H1 (cell line): Measurements from ENCODE around the gene CCDC174. TPM values are rescaled to one million over a fixed set of nuclear protein-coding genes. Genes with fewer than 3 reads are reported as not detected.

ENCODE experiments used
- CTCF ChIA-PET: fragments of 300-600 bp; sonication (Branson Sonifier 250); formaldehyde crosslinking; loops from one replicate; lab custom pipeline; 2021; ENCODE audit not compliant: partially characterized antibody; lab: Charles Lee
- POLR2A ChIA-PET: fragments of 300-600 bp; sonication (Branson Sonifier 250); formaldehyde crosslinking; loops from one replicate; lab custom pipeline; 2021; ENCODE audit warnings: inconsistent platforms; ENCODE audit not compliant: partially characterized antibody; lab: Charles Lee
- DNase-seq, 2 experiments: peaks; one replicate each; pipeline versions ENCODE4 v3.0.0 to v3.0.0-alpha.2; 2010 to 2022; ENCODE audit warnings: low spot score in 2 of 2, low read depth in 1 of 2, mixed read lengths in 1 of 2
- FAIRE-seq: peaks from 2 replicates; lab custom pipeline; 2011; peaks lifted over from hg19 to GRCh38; lab: Jason Lieb, UNC
- H2AFZ ChIP-seq: 2 replicates; pipeline ENCODE4 v1.8.1; 2012; ENCODE audit warnings: low read length, inconsistent platforms
- H2AK5ac ChIP-seq: 2 replicates; pipeline ENCODE4 v1.6.1; 2013; ENCODE audit warnings: low read depth, low read length
- H2BK120ac ChIP-seq: replicated peaks from 2 replicates; pipeline ENCODE3; 2013; ENCODE audit warnings: low read depth, low read length, inconsistent platforms
- H2BK12ac ChIP-seq: 2 replicates; pipeline ENCODE4 v1.6.1; 2013; ENCODE audit warnings: low read depth, low read length
- H2BK15ac ChIP-seq: 2 replicates; pipeline ENCODE4 v1.6.1; 2013; ENCODE audit warnings: low read length
- H2BK20ac ChIP-seq: 2 replicates; pipeline ENCODE4 v1.6.1; 2013; ENCODE audit warnings: low read length
- H2BK5ac ChIP-seq: 2 replicates; pipeline ENCODE4 v1.6.1; 2013; ENCODE audit warnings: low read depth, low read length
- H3K14ac ChIP-seq: 2 replicates; pipeline ENCODE4 v1.6.1; 2013; ENCODE audit warnings: inconsistent platforms; ENCODE audit not compliant: insufficient read length
- H3K18ac ChIP-seq: 2 replicates; pipeline ENCODE4 v1.6.1; 2013; ENCODE audit warnings: low read length; ENCODE audit errors: extremely low read depth
- H3K23ac ChIP-seq: 2 replicates; pipeline ENCODE4 v1.6.1; 2013; ENCODE audit warnings: inconsistent platforms; ENCODE audit not compliant: insufficient read length
- H3K23me2 ChIP-seq: 2 replicates; pipeline ENCODE4 v1.6.1; 2013; ENCODE audit warnings: low read depth, low read length
- H3K27ac ChIP-seq: 2 replicates; pipeline ENCODE4 v1.6.1; 2011; ENCODE audit warnings: low read depth, low read length, inconsistent platforms
- H3K27me3 ChIP-seq, 4 experiments: replicated peaks in 1 of 4; 1 replicate in 1 of 4; 2 replicates in 3 of 4; pipeline versions ENCODE4 v1.6.1 to v1.8.1; 2011 to 2013; ENCODE audit warnings: low read length in 3 of 4, mild to moderate bottlenecking in 3 of 4, inconsistent platforms in 2 of 4, mixed read lengths in 2 of 4, moderate library complexity in 1 of 4; ENCODE audit not compliant: control insufficient read depth in 3 of 4, insufficient read depth in 3 of 4; ENCODE audit errors: extremely low read depth in 1 of 4
- H3K36me3 ChIP-seq, 4 experiments: 2 replicates each; pipeline versions ENCODE4 v1.6.1 to v1.8.1; 2011 to 2013; ENCODE audit warnings: mild to moderate bottlenecking in 4 of 4, low read length in 3 of 4, moderate library complexity in 2 of 4, control low read depth in 1 of 4, inconsistent platforms in 1 of 4; ENCODE audit not compliant: insufficient read depth in 4 of 4, control insufficient read depth in 2 of 4
- H3K4ac ChIP-seq: replicated peaks from 2 replicates; pipeline ENCODE3; 2013; ENCODE audit warnings: low read length, low read depth, mixed read lengths, inconsistent platforms; ENCODE audit not compliant: insufficient read length
- H3K4me1 ChIP-seq, 4 experiments: replicated peaks in 1 of 4; 1 replicate in 1 of 4; 2 replicates in 3 of 4; pipeline versions ENCODE4 v1.6.1 to v1.8.1; 2011 to 2013; ENCODE audit warnings: low read length in 3 of 4, inconsistent platforms in 2 of 4, mixed read lengths in 1 of 4; ENCODE audit not compliant: insufficient read depth in 4 of 4, control insufficient read depth in 3 of 4
- H3K4me2 ChIP-seq, 2 experiments: 2 replicates each; pipeline versions ENCODE4 v1.6.1 to v1.8.1; 2011 to 2013; ENCODE audit warnings: low read depth in 2 of 2, low read length in 2 of 2, control low read depth in 1 of 2, inconsistent platforms in 1 of 2, mild to moderate bottlenecking in 1 of 2; ENCODE audit not compliant: insufficient read depth in 1 of 2
- H3K4me3 ChIP-seq, 4 experiments: fragments of 200-600, 300-600 bp in 1 of 4; sonication (generic), shearing (Covaris generic), sonication (Bioruptor Twin) in 1 of 4; 2 replicates each; pipeline versions ENCODE4 v1.5.1 to v1.8.1; 2011 to 2016; ENCODE audit warnings: low read length in 4 of 4, low read depth in 3 of 4, control low read depth in 2 of 4, inconsistent platforms in 2 of 4, mild to moderate bottlenecking in 2 of 4, mixed read lengths in 1 of 4, moderate library complexity in 1 of 4; ENCODE audit not compliant: insufficient read depth in 2 of 4; ENCODE audit errors: extremely low read depth in 1 of 4
- H3K56ac ChIP-seq: replicated peaks from 2 replicates; pipeline ENCODE3; 2013; ENCODE audit warnings: low read depth, mild to moderate bottlenecking, mixed read lengths, low read length, inconsistent platforms; ENCODE audit not compliant: insufficient read length
- H3K79me1 ChIP-seq: 2 replicates; pipeline ENCODE4 v1.6.1; 2013; ENCODE audit warnings: low read depth, low read length, control low read depth
- H3K79me2 ChIP-seq, 2 experiments: 2 replicates each; pipeline versions ENCODE4 v1.6.1 to v1.8.1; 2012 to 2013; ENCODE audit warnings: low read length in 2 of 2, mild to moderate bottlenecking in 2 of 2, inconsistent platforms in 1 of 2; ENCODE audit not compliant: insufficient read depth in 2 of 2, control insufficient read depth in 1 of 2
- H3K9ac ChIP-seq, 4 experiments: replicated peaks in 1 of 4; 1 replicate in 1 of 4; 2 replicates in 3 of 4; pipeline versions ENCODE4 v1.6.1 to v1.8.1; 2011 to 2013; ENCODE audit warnings: low read depth in 3 of 4, low read length in 3 of 4, control low read depth in 2 of 4, mild to moderate bottlenecking in 2 of 4, moderate library complexity in 2 of 4, inconsistent platforms in 1 of 4; ENCODE audit errors: extremely low read depth in 1 of 4
- H3K9me3 ChIP-seq, 2 experiments: 2 replicates each; pipeline versions ENCODE4 v1.6.1 to v1.8.1; 2012 to 2013; ENCODE audit warnings: mild to moderate bottlenecking in 2 of 2, moderate library complexity in 2 of 2, control low read depth in 1 of 2, inconsistent platforms in 1 of 2, low read depth in 1 of 2, low read length in 1 of 2, mixed read lengths in 1 of 2; ENCODE audit not compliant: insufficient read depth in 2 of 2
- H4K20me1 ChIP-seq, 2 experiments: replicated peaks in 1 of 2; 2 replicates each; pipeline versions ENCODE3 to v1.8.1; 2011 to 2013; ENCODE audit warnings: inconsistent platforms in 2 of 2, low read length in 2 of 2, mild to moderate bottlenecking in 1 of 2; ENCODE audit not compliant: insufficient read depth in 2 of 2, control insufficient read depth in 1 of 2
- H4K5ac ChIP-seq: 2 replicates; pipeline ENCODE4 v1.6.1; 2013; ENCODE audit warnings: low read length, low read depth, mixed read lengths, inconsistent platforms; ENCODE audit not compliant: insufficient read length
- H4K8ac ChIP-seq: 2 replicates; pipeline ENCODE4 v1.8.0; 2013; ENCODE audit warnings: mild to moderate bottlenecking, moderate library complexity, low read length, inconsistent platforms; ENCODE audit not compliant: insufficient read depth; ENCODE audit errors: extremely low read depth
- H4K91ac ChIP-seq: replicated peaks from 2 replicates; pipeline ENCODE3; 2013; ENCODE audit warnings: low read length, mixed read lengths, inconsistent platforms; ENCODE audit not compliant: insufficient read length
- SAP30 ChIP-seq: fragments of 300-600 bp; sonication (generic); IDR thresholded peaks from 2 replicates; pipeline ENCODE4 v1.7.1; 2012; ENCODE audit warnings: low read length, moderate library complexity, mild to moderate bottlenecking, inconsistent platforms; ENCODE audit not compliant: insufficient read depth, insufficient replicate concordance
- SRF ChIP-seq: IDR thresholded peaks from 2 replicates; pipeline ENCODE4 v1.6.1; 2011; ENCODE audit warnings: mild to moderate bottlenecking, low read depth, low read length, moderate library complexity
- WGBS, 2 experiments: shearing (Covaris generic) in 1 of 2; methylation state at CpG; one replicate each; pipeline versions ENCODE4 v1.1.6 to v1.1.7; 2013 to 2015; ENCODE audit warnings: low lambda C conversion rate in 2 of 2, mixed read lengths in 2 of 2, inconsistent platforms in 1 of 2, low coverage in 1 of 2, missing lambda C conversion rate in 1 of 2; ENCODE audit not compliant: insufficient replicate concordance in 2 of 2, insufficient coverage in 1 of 2, insufficient read length in 1 of 2; ENCODE audit errors: extremely low coverage in 1 of 2, missing lambda C conversion rate in 1 of 2; 5-methylcytosine and 5-hydroxymethylcytosine counted together
- polyA plus RNA-seq, 7 experiments: library from polyadenylated mRNA; depleted of rRNA in 3 of 7; stranded (reverse) in 5 of 7; unstranded in 2 of 7; fragments of >200 nt in 5 of 7; fragments of 200-250 nt in 2 of 7; gene quantifications; 1 replicate in 5 of 7; 2 replicates in 1 of 7; 4 replicates in 1 of 7; pipeline versions ENCODE4 v1.2.1 to v1.2.3, GENCODE V29; 2011 to 2013; ENCODE audit warnings: missing spikeins in 2 of 7, mixed read lengths in 2 of 7
- total RNA-seq: library from RNA; stranded (reverse); fragmentation: NEBNext Ultra II Directional; extraction: Animal tissue kit (Norgen Biotek cat#: 25700); gene quantifications from 2 replicates; pipeline ENCODE4 v1.2.1, GENCODE V29; 2021

The CCDC174 gene
- total and polyA plus RNA-seq, 2 of the 8 experiments (the other 6 are each of a cell fraction or from before 2014, with no cell fraction given), result 3.5 to 11.9 TPM

DNA sequence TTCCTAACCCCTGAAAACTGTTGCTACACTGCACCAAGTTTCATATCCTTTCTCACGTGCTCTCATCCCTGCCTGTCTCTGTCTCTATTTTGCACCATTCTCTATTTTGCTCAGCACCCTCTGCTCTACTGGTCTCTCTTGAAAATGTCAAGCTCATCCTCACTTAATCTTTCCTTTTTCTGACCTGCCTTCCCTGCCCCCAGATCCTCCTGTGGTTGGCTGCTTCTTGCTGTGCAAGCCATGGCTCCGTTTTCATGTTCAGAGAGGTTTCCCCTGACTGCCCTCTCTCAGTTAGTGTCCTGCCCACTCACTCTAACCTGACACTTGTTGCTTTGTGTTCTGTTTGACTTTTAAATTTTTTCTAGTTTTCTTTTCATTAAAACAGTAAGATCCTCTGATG, 6.0 kb downstream of the CCDC174 start:
- WGBS, 2 experiments, result 98% methylated on average over 2 of the region's 2 CpGs; no CpG with 5 or more reads in 1 of the 2 experiments
- Histone ChIP-seq H3K4me1 (no peaks in the 10 kb centered on the region), H3K36me3 (peaks cover 17 to 66% (median 61%) of the 10 kb centered on the region in 4 experiments), H2BK20ac (no peak overlapping the region), H3K9me3 (no peaks in the 10 kb centered on the region), H4K20me1 (no peaks in the 10 kb centered on the region), H3K23ac (no peak overlapping the region), H3K9ac (no peak overlapping the region), H3K56ac (no peak overlapping the region), H3K23me2 (no peaks in the 10 kb centered on the region), H3K4me2 (no peak overlapping the region), H3K27ac (no peak overlapping the region), H3K79me2 (peaks cover 0 to 9% of the 10 kb centered on the region in 2 experiments; a peak in 2 of 4 replicates), H4K91ac (no peak overlapping the region), H2BK5ac (no peak overlapping the region), H2AFZ (no peak overlapping the region), H4K5ac (no peak overlapping the region), H2BK12ac (no peak overlapping the region), H3K79me1 (no peaks in the 10 kb centered on the region), H3K18ac (no peak overlapping the region), H3K4ac (no peak overlapping the region), H2BK15ac (no peak overlapping the region), H4K8ac (no peak overlapping the region), H2BK120ac (no peak overlapping the region), H2AK5ac (no peak overlapping the region), H3K27me3 (no peaks in the 10 kb centered on the region), H3K4me3 (no peak overlapping the region), H3K14ac (no peak overlapping the region)
- CTCF ChIA-PET, result interaction anchor here (0.7 to 0.8 kb wide), 2 partner anchors 16 to 103 kb away, joined by 3 to 4 read pairs; no protein-coding TSS in a partner anchor
- POLR2A ChIA-PET, result no interaction called here
- FAIRE-seq, result no peak
- TF ChIP-seq SAP30 (no peak), SRF (no peak)
- DNase-seq, result no peak
